Keratinocyte (primary cell): ENCODE measurements around the gene ATP2A3. TPM values are rescaled to one million over a fixed set of nuclear protein-coding genes. Genes with fewer than 3 reads are reported as not detected.

ENCODE experiments used
- DNase-seq: peaks from one replicate; pipeline ENCODE4 v3.0.0-alpha.2; 2011; ENCODE audit warnings: low read depth, missing footprints, low spot score
- FAIRE-seq: peaks from 2 replicates; lab custom pipeline; 2011; peaks lifted over from hg19 to GRCh38; lab: Jason Lieb, UNC
- H2AFZ ChIP-seq: 2 replicates; pipeline ENCODE4 v1.6.0; 2012; ENCODE audit warnings: low read length, control low read depth, inconsistent platforms; ENCODE audit not compliant: control insufficient read depth
- H3K27ac ChIP-seq: 2 replicates; pipeline ENCODE4 v1.5.1; 2011; ENCODE audit warnings: low read length; ENCODE audit not compliant: control insufficient read depth, insufficient read depth
- H3K27me3 ChIP-seq: 3 replicates; pipeline ENCODE4 v1.6.0; 2011; ENCODE audit warnings: low read length; ENCODE audit not compliant: control insufficient read depth, insufficient read depth; ENCODE audit errors: extremely low read depth
- H3K36me3 ChIP-seq, 2 experiments: 2 replicates in 1 of 2; 3 replicates in 1 of 2; pipeline ENCODE4 v1.5.1; 2011; ENCODE audit warnings: low read length in 2 of 2, mild to moderate bottlenecking in 1 of 2; ENCODE audit not compliant: control insufficient read depth in 2 of 2, insufficient read depth in 2 of 2; ENCODE audit errors: extremely low read depth in 1 of 2
- H3K4me1 ChIP-seq: 3 replicates; pipeline ENCODE4 v1.5.1; 2011; ENCODE audit warnings: low read length; ENCODE audit not compliant: control insufficient read depth, insufficient read depth; ENCODE audit errors: extremely low read depth
- H3K4me2 ChIP-seq: 3 replicates; pipeline ENCODE4 v1.6.0; 2011; ENCODE audit warnings: low read depth, low read length; ENCODE audit not compliant: control insufficient read depth, insufficient read depth; ENCODE audit errors: extremely low read depth
- H3K4me3 ChIP-seq, 3 experiments: fragments of 200-600 bp in 1 of 3; sonication (generic) in 1 of 3; 2 replicates in 2 of 3; 3 replicates in 1 of 3; pipeline ENCODE4 v1.5.1; 2011 to 2016; ENCODE audit warnings: low read length in 3 of 3, mild to moderate bottlenecking in 3 of 3, control low read depth in 2 of 3, inconsistent platforms in 1 of 3, low read depth in 1 of 3, mixed read lengths in 1 of 3, mixed run types in 1 of 3, moderate library complexity in 1 of 3; ENCODE audit not compliant: control insufficient read depth in 2 of 3, insufficient read depth in 2 of 3; ENCODE audit errors: extremely low read depth in 1 of 3
- H3K79me2 ChIP-seq: 2 replicates; pipeline ENCODE4 v1.6.0; 2012; ENCODE audit warnings: low read length; ENCODE audit not compliant: control insufficient read depth, insufficient read depth
- H3K9ac ChIP-seq: 3 replicates; pipeline ENCODE4 v1.6.0; 2011; ENCODE audit warnings: low read length; ENCODE audit not compliant: control insufficient read depth, insufficient read depth; ENCODE audit errors: extremely low read depth
- H3K9me1 ChIP-seq: 3 replicates; pipeline ENCODE4 v1.6.0; 2011; ENCODE audit warnings: low read length; ENCODE audit not compliant: control insufficient read depth, insufficient read depth; ENCODE audit errors: extremely low read depth
- H3K9me3 ChIP-seq: 2 replicates; pipeline ENCODE4 v1.5.1; 2012; ENCODE audit warnings: low read depth, low read length; ENCODE audit not compliant: control insufficient read depth
- H4K20me1 ChIP-seq: 3 replicates; pipeline ENCODE4 v1.6.0; 2011; ENCODE audit warnings: low read length; ENCODE audit not compliant: control insufficient read depth, insufficient read depth; ENCODE audit errors: extremely low read depth
- CTCF ChIP-seq, 3 experiments: IDR thresholded peaks in 1 of 3; conservative IDR thresholded peaks in 1 of 3; optimal IDR thresholded peaks in 1 of 3; 2 replicates in 2 of 3; 3 replicates in 1 of 3; pipeline versions ENCODE3 to v1.5.1; 2011; ENCODE audit warnings: low read length in 3 of 3, mild to moderate bottlenecking in 3 of 3, moderate library complexity in 2 of 3, control low read depth in 1 of 3, inconsistent platforms in 1 of 3; ENCODE audit not compliant: insufficient read depth in 2 of 3; ENCODE audit errors: extremely low read depth in 1 of 3
- EZH2 ChIP-seq: IDR thresholded peaks from one replicate; pipeline ENCODE4 v1.6.1; 2012; ENCODE audit warnings: inconsistent platforms, mild to moderate bottlenecking, low read length, moderate library complexity
- dilution Hi-C: fragments of 300-500 bp; cut with MboI; formaldehyde crosslinking; loops from one replicate; pipeline ENCODE4 v1.7.0; 2020; ENCODE audit warnings: low sequenced_read_pairs; ENCODE audit not compliant: extremely low pct_ligation_motif_present
- polyA plus RNA-seq, 5 experiments: library from polyadenylated mRNA; depleted of rRNA in 3 of 5; stranded (reverse) in 3 of 5; stranded (forward) in 1 of 5; unstranded in 1 of 5; fragments of >200 nt; gene quantifications; 1 replicate in 1 of 5; 2 replicates in 3 of 5; 3 replicates in 1 of 5; pipeline versions ENCODE4 v1.2.1 to v1.2.3, GENCODE V29; 2011 to 2012; ENCODE audit warnings: missing spikeins in 2 of 5, low read depth in 1 of 5, low replicate concordance in 1 of 5

Gene ATP2A3
- polyA plus RNA-seq, 1 donor (not counting 4 experiments of a cell fraction or from before 2014, with no cell fraction given): 0.13 TPM

DNA sequence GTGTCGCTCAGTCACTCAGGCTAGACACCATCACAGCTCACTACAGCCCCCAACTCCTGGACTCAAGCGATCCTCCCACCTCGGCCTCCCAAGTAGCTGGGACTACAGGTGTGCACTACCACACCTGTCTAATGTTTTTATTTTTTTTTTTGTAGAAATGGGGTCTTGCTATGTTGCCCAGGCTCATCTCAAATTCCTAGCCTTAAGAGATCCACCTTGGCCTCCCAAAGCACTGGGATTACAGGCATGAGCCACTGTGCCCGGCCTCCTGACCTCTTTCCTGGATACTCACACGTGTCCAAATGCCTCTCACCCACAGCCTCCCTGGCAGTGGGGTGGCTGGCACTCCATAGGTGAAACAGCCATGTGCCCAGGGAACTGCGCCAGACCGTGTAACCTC is 88.9 kb downstream of the ATP2A3 start:
- TF ChIP-seq CTCF (optimal IDR thresholded peaks at IDR 0.05 in 1 of 3, IDR thresholded peaks at IDR 0.05 in 1 of 3, conservative IDR thresholded peaks at IDR 0.05 in 1 of 3; ENCODE audit: extremely low read depth in 1 of 3, insufficient read depth in 2 of 3, low read length in 3 of 3) (no peak), EZH2 (no peak)
- Histone ChIP-seq H3K4me2 (no peak overlapping the region), H3K27ac (no peak overlapping the region), H3K9me1 (no peaks in the 10 kb centered on the region), H3K36me3 (peaks cover 0 to 4% of the 10 kb centered on the region in 2 experiments), H4K20me1 (no peaks in the 10 kb centered on the region), H3K9me3 (no peaks in the 10 kb centered on the region), H2AFZ (no peak overlapping the region), H3K9ac (no peak overlapping the region), H3K4me3 (no peak overlapping the region), H3K27me3 (no peaks in the 10 kb centered on the region), H3K4me1 (no peaks in the 10 kb centered on the region), H3K79me2 (no peaks in the 10 kb centered on the region)
- FAIRE-seq (no peak), DNase-seq (no peak)
- dilution Hi-C loops: no loop called here

Other genes with a start within 250 kb of the ATP2A3 start
- gene HASPIN, start 240.5 kb downstream of the ATP2A3 start, polyA plus RNA-seq: 0.90 to 4.7 TPM (median 3.5 TPM) in 3 replicates
- 45.7 to 66.6 TPM (median 50.8 TPM) in 3 replicates for gene ITGAE, start 163.2 kb downstream of the ATP2A3 start, polyA plus RNA-seq
- gene NCBP3, start 118.2 kb downstream of the ATP2A3 start, polyA plus RNA-seq: 13.9 to 22.1 TPM (median 16.8 TPM) in 3 replicates
- gene CAMKK1, start 71.4 kb downstream of the ATP2A3 start, polyA plus RNA-seq: 1.8 to 2.6 TPM (median 2.5 TPM) in 3 replicates
- gene P2RX1, start 48.0 kb downstream of the ATP2A3 start, polyA plus RNA-seq: not detected in 3 replicates
- 9.5 to 11.4 TPM (median 10.6 TPM) in 3 replicates for gene ZZEF1, start 178.6 kb upstream of the ATP2A3 start, polyA plus RNA-seq
- gene CYB5D2, start 178.8 kb upstream of the ATP2A3 start, polyA plus RNA-seq: 7.6 to 15.4 TPM (median 10.9 TPM) in 3 replicates